H9 (cell line): ENCODE measurements around the gene ZC3H10. TPM values are rescaled to one million over a fixed set of nuclear protein-coding genes. Genes with fewer than 3 reads are reported as not detected.
A peak's percentile ranks its signal among the peaks of the same experiment; 100 is the strongest.

Source experiments
- DNase-seq: peaks from one replicate; pipeline ENCODE4 v3.0.0-alpha.2; 2017
- H2AFZ ChIP-seq: one replicate; pipeline ENCODE4 v1.6.1; 2013; ENCODE audit warnings: mild to moderate bottlenecking, low read length, control low read depth, moderate library complexity
- H2AK5ac ChIP-seq: 2 replicates; pipeline ENCODE4 v1.6.1; 2013; ENCODE audit warnings: low read length, control low read depth, mixed read lengths; ENCODE audit not compliant: insufficient read length
- H2BK120ac ChIP-seq: one replicate; pipeline ENCODE4 v1.6.1; 2013; ENCODE audit warnings: low read depth, mild to moderate bottlenecking, low read length, control low read depth, inconsistent platforms; ENCODE audit not compliant: poor library complexity, severe bottlenecking
- H2BK12ac ChIP-seq: 2 replicates; pipeline ENCODE4 v1.6.1; 2013; ENCODE audit warnings: low read length, control low read depth, mixed read lengths, low read depth; ENCODE audit not compliant: insufficient read length
- H2BK15ac ChIP-seq: 2 replicates; pipeline ENCODE4 v1.6.1; 2013; ENCODE audit warnings: low read depth, low read length, control low read depth
- H2BK20ac ChIP-seq: one replicate; pipeline ENCODE4 v1.6.1; 2013; ENCODE audit warnings: low read depth, mild to moderate bottlenecking, low read length, control low read depth, inconsistent platforms; ENCODE audit not compliant: poor library complexity, severe bottlenecking
- H2BK5ac ChIP-seq: 2 replicates; pipeline ENCODE4 v1.6.1; 2013; ENCODE audit warnings: low read length, control low read depth, mixed read lengths; ENCODE audit not compliant: insufficient read length
- H3K14ac ChIP-seq: 2 replicates; pipeline ENCODE4 v1.6.1; 2013; ENCODE audit warnings: low read length, control low read depth; ENCODE audit not compliant: insufficient read depth
- H3K18ac ChIP-seq: 2 replicates; pipeline ENCODE4 v1.6.1; 2013; ENCODE audit warnings: low read depth, mild to moderate bottlenecking, mixed read lengths, low read length, control low read depth; ENCODE audit not compliant: insufficient read length
- H3K23ac ChIP-seq: 2 replicates; pipeline ENCODE4 v1.6.1; 2013; ENCODE audit warnings: low read length, control low read depth, mixed read lengths, low read depth; ENCODE audit not compliant: insufficient read length
- H3K23me2 ChIP-seq: 2 replicates; pipeline ENCODE4 v1.6.1; 2013; ENCODE audit warnings: low read depth, mild to moderate bottlenecking, mixed read lengths, low read length, control low read depth; ENCODE audit not compliant: insufficient read length, poor library complexity, severe bottlenecking
- H3K27ac ChIP-seq: 2 replicates; pipeline ENCODE4 v1.5.1; 2013; ENCODE audit warnings: low read length, control low read depth, mixed read lengths, low read depth; ENCODE audit not compliant: insufficient read length
- H3K27me3 ChIP-seq: 2 replicates; pipeline ENCODE4 v1.6.1; 2013; ENCODE audit warnings: low read length, control low read depth, inconsistent platforms; ENCODE audit not compliant: insufficient read depth
- H3K4ac ChIP-seq: 2 replicates; pipeline ENCODE4 v1.6.1; 2013; ENCODE audit warnings: low read depth, mild to moderate bottlenecking, control low read depth, inconsistent platforms, low read length, moderate library complexity
- H3K4me1 ChIP-seq: 2 replicates; pipeline ENCODE4 v1.6.1; 2013; ENCODE audit warnings: low read length, control low read depth, inconsistent platforms; ENCODE audit not compliant: insufficient read depth
- H3K4me2 ChIP-seq: 2 replicates; pipeline ENCODE4 v1.6.1; 2013; ENCODE audit warnings: low read length, control low read depth, mixed read lengths; ENCODE audit not compliant: insufficient read length, insufficient read depth
- H3K56ac ChIP-seq: 2 replicates; pipeline ENCODE4 v1.6.1; 2013; ENCODE audit warnings: low read depth, mild to moderate bottlenecking, mixed read lengths, low read length, control low read depth; ENCODE audit not compliant: insufficient read length
- H3K79me1 ChIP-seq: 2 replicates; pipeline ENCODE4 v1.6.1; 2013; ENCODE audit warnings: low read depth, mild to moderate bottlenecking, moderate library complexity, low read length, control low read depth, inconsistent platforms; ENCODE audit not compliant: insufficient read depth, poor library complexity, severe bottlenecking
- H3K79me2 ChIP-seq: 2 replicates; pipeline ENCODE4 v1.6.1; 2013; ENCODE audit warnings: low read length, control low read depth, inconsistent platforms; ENCODE audit not compliant: insufficient read depth
- H3K9ac ChIP-seq: 2 replicates; pipeline ENCODE4 v1.6.1; 2013; ENCODE audit warnings: low read length, control low read depth, mixed read lengths; ENCODE audit not compliant: insufficient read length; ENCODE audit errors: extremely low read depth
- H3K9me3 ChIP-seq: one replicate; pipeline ENCODE4 v1.6.1; 2013; ENCODE audit warnings: low read depth, low read length, inconsistent platforms; ENCODE audit not compliant: control insufficient read depth
- H3T11ph ChIP-seq: one replicate; pipeline ENCODE4 v1.6.1; 2013; ENCODE audit warnings: mild to moderate bottlenecking, low read length, control low read depth, inconsistent platforms
- H4K20me1 ChIP-seq: one replicate; pipeline ENCODE4 v1.6.1; 2013; ENCODE audit not compliant: control insufficient read depth, insufficient read length, insufficient read depth
- H4K5ac ChIP-seq: 2 replicates; pipeline ENCODE4 v1.6.1; 2013; ENCODE audit warnings: low read depth, mild to moderate bottlenecking, mixed read lengths, low read length, control low read depth; ENCODE audit not compliant: insufficient read length
- H4K8ac ChIP-seq: replicated peaks from 2 replicates; pipeline ENCODE4 v1.6.1; 2013; ENCODE audit warnings: low read length, control low read depth, mixed read lengths, low read depth; ENCODE audit not compliant: insufficient read length
- H4K91ac ChIP-seq: 2 replicates; pipeline ENCODE4 v1.6.1; 2013; ENCODE audit warnings: low read depth, mild to moderate bottlenecking, moderate library complexity, mixed read lengths, low read length, control low read depth; ENCODE audit not compliant: insufficient read length
- H3K27ac Mint-ChIP-seq, 3 experiments: 2 replicates in 2 of 3; 3 replicates in 1 of 3; pipeline ENCODE4 v1.8.0; 2020 to 2021; ENCODE audit warnings: mixed read lengths in 3 of 3, mild to moderate bottlenecking in 1 of 3, moderate library complexity in 1 of 3
- H3K27me3 Mint-ChIP-seq: 2 replicates; pipeline ENCODE4 v1.8.0; 2021; ENCODE audit warnings: low read depth, mild to moderate bottlenecking, moderate library complexity, mixed read lengths
- H3K36me3 Mint-ChIP-seq, 3 experiments: 2 replicates in 2 of 3; 3 replicates in 1 of 3; pipeline ENCODE4 v1.8.0; 2020 to 2021; ENCODE audit warnings: low read depth in 3 of 3, mixed read lengths in 3 of 3; ENCODE audit not compliant: insufficient read depth in 1 of 3
- H3K4me1 Mint-ChIP-seq, 2 experiments: 2 replicates each; pipeline ENCODE4 v1.8.0; 2020; ENCODE audit warnings: mixed read lengths in 2 of 2
- H3K4me3 Mint-ChIP-seq, 2 experiments: 2 replicates in 1 of 2; 3 replicates in 1 of 2; pipeline ENCODE4 v1.8.0; 2020 to 2021; ENCODE audit warnings: mild to moderate bottlenecking in 2 of 2, mixed read lengths in 2 of 2, moderate library complexity in 1 of 2
- H3K9me3 Mint-ChIP-seq, 2 experiments: 2 replicates in 1 of 2; 3 replicates in 1 of 2; pipeline ENCODE4 v1.8.0; 2020; ENCODE audit warnings: mild to moderate bottlenecking in 2 of 2, mixed read lengths in 2 of 2, moderate library complexity in 1 of 2
- CTCF ChIP-seq: fragments of 200-600 bp; sonication (generic); conservative IDR thresholded peaks from 3 replicates; pipeline ENCODE4 v1.8.0; 2021; ENCODE audit warnings: antibody characterized with exemption, mild to moderate bottlenecking
- WGBS: extraction: QIAGEN DNeasy Blood & Tissue Kit; methylation state at CpG from one replicate; pipeline ENCODE4 v1.1.7; 2013; ENCODE audit warnings: missing lambda C conversion rate, low lambda C conversion rate, mixed read lengths; ENCODE audit not compliant: insufficient read length; ENCODE audit errors: extremely low coverage; 5-methylcytosine and 5-hydroxymethylcytosine counted together
- total RNA-seq: library from RNA; stranded (reverse); gene quantifications from 2 replicates; pipeline ENCODE4 v1.2.1, GENCODE V29; 2021

ZC3H10 gene
- total RNA-seq, 1 experiment from 2014 or later, result 9.4 TPM

DNA sequence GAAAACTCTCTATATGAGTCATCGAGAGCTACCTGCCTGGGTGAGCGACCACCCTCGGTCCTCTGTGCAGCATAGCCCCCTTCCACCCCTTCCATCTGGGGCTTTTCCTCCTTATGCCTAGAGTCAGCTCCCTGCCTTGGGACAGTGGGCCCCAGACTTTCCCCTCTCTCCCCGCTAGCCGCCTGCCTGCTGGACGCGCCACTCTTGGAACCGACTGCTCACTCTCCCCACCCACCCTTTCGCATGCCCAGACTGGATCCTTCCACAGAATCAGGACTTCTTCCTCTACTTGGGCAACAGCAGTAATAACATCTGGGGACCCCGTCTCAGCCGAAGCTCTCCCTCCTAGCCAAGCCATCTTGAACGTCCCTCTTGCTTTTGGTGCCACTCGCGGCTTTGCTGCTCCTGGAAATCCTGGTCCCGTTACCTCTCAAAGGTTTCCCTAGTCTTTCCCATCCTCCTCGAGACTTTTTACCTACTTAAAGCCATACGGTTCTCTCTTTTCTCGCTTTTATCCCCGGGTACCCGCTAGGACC, 10.7 kb downstream of the ZC3H10 start:
- Histone ChIP-seq H3K9me3 (no peaks in the 10 kb centered on the region), H3K4me1 (no peaks in the 10 kb centered on the region), H2BK120ac (no peak overlapping the region), H2BK12ac (no peak overlapping the region), H3K56ac (no peak overlapping the region), H2BK20ac (no peak overlapping the region), H3K27ac (no peak overlapping the region), H3K79me2 (no peaks in the 10 kb centered on the region), H4K8ac (no peak overlapping the region), H4K5ac (no peak overlapping the region), H2AFZ (no peak overlapping the region), H3K14ac (peak overlapping the region; percentile 87), H3K4me2 (peak overlapping the region; percentile 100), H2BK15ac (no peak overlapping the region), H4K91ac (no peak overlapping the region), H3K18ac (peak overlapping the region; percentile 74), H3K27me3 (no peaks in the 10 kb centered on the region), H3K9ac (peak overlapping the region; percentile 84), H3K23ac (no peak overlapping the region), H2BK5ac (no peak overlapping the region), H3K79me1 (no peaks in the 10 kb centered on the region), H3K23me2 (peaks cover 17% of the 10 kb centered on the region), H4K20me1 (no peaks in the 10 kb centered on the region), H2AK5ac (no peak overlapping the region), H3T11ph (no peak overlapping the region), H3K4ac (no peak overlapping the region)
- Mint-ChIP-seq H3K27me3 (no peaks in the 10 kb centered on the region), H3K4me3 (peak overlapping the region; percentile 88 to 98), H3K27ac (peak overlapping the region; percentile 93 to 99 (median 99)), H3K9me3 (no peaks in the 10 kb centered on the region; a peak in 1 of 5 replicates), H3K4me1 (peaks cover 26 to 27% of the 10 kb centered on the region in 2 experiments), H3K36me3 (peaks cover 33 to 41% (median 36%) of the 10 kb centered on the region in 3 experiments)
- no peak for TF ChIP-seq CTCF
- DNase-seq, result no peak
- WGBS, result no CpG with 5 or more reads among the region's 20 CpGs
